ENCODE results near the gene TTI1.

Gene TTI1

GRCh38 chr20:38075161-38075998 lies 42.1 kb upstream of the TTI1 start:
- Histone ChIP-seq H3K9me2 (ENCODE audit: low read depth, low read length) (no peaks in the 10 kb centered on the region), H3K27me3 (ENCODE audit: insufficient read depth, low read length) (no peaks in the 10 kb centered on the region), H4K20me1 (ENCODE audit: insufficient read depth, low read length) (no peaks in the 10 kb centered on the region), H3K36me3 (ENCODE audit: insufficient read depth, low read length) (peaks cover 99% of the 10 kb centered on the region), H3K9me3 (ENCODE audit: low read length) (peaks cover 38% of the 10 kb centered on the region), H2AFZ (ENCODE audit: low read length) (no peak overlapping the region), H3K4me2 (ENCODE audit: low read length) (no peak overlapping the region), H3K27ac (ENCODE audit: low read depth, low read length, poor library complexity, severe bottlenecking) (no peak overlapping the region), H3K79me2 (ENCODE audit: insufficient read depth, low read length) (peaks cover 8% of the 10 kb centered on the region; the same call in 1 of the 2 replicates), H3K4me1 (ENCODE audit: insufficient read depth, low read length, severe bottlenecking) (no peaks in the 10 kb centered on the region), H3K4me3 (ENCODE audit: low read depth, low read length, poor library complexity, severe bottlenecking) (no peak overlapping the region), H3K9ac (ENCODE audit: low read length) (no peak overlapping the region), H3F3A (ENCODE audit: insufficient read depth, low read length) (no peaks in the 10 kb centered on the region)
- TF ChIP-seq CTCF (IDR thresholded peaks at IDR 0.05; ENCODE audit: low read length) (no peak), EZH2 (IDR thresholded peaks at IDR 0.05; ENCODE audit: borderline replicate concordance, low read length) (no peak)

GRCh38 chr20:38073307-38074071 lies 40.2 kb upstream of the TTI1 start:
- no peaks in the 10 kb centered on the region for H3F3A ChIP-seq (ENCODE audit: insufficient read depth, low read length)
- H3K9me3 ChIP-seq (ENCODE audit: low read length), result peaks cover 43% of the 10 kb centered on the region
- H3K36me3 ChIP-seq (ENCODE audit: insufficient read depth, low read length), result peaks cover 99% of the 10 kb centered on the region
- H3K4me2 ChIP-seq (ENCODE audit: low read length), result no peak overlapping the region
- H3K79me2 ChIP-seq (ENCODE audit: insufficient read depth, low read length), result no peaks in the 10 kb centered on the region
- H3K27ac ChIP-seq (ENCODE audit: low read depth, low read length, poor library complexity, severe bottlenecking), result no peak overlapping the region
- H3K9me2 ChIP-seq (ENCODE audit: low read depth, low read length), result no peaks in the 10 kb centered on the region
- H3K27me3 ChIP-seq (ENCODE audit: insufficient read depth, low read length), result no peaks in the 10 kb centered on the region
- H2AFZ ChIP-seq (ENCODE audit: low read length), result no peak overlapping the region
- TF ChIP-seq EZH2 (IDR thresholded peaks at IDR 0.05; ENCODE audit: borderline replicate concordance, low read length) (no peak), CTCF (IDR thresholded peaks at IDR 0.05; ENCODE audit: low read length) (peak; percentile 42; the same call in 1 of the 2 replicates)
- no peaks in the 10 kb centered on the region for H4K20me1 ChIP-seq (ENCODE audit: insufficient read depth, low read length)
- no peaks in the 10 kb centered on the region for H3K4me1 ChIP-seq (ENCODE audit: insufficient read depth, low read length, severe bottlenecking)
- H3K4me3 ChIP-seq (ENCODE audit: low read depth, low read length, poor library complexity, severe bottlenecking), result no peak overlapping the region
- no peak overlapping the region for H3K9ac ChIP-seq (ENCODE audit: low read length)

GRCh38 chr20:38072898-38073297 lies 39.6 kb upstream of the TTI1 start:
- Histone ChIP-seq H3K27ac (ENCODE audit: low read depth, low read length, poor library complexity, severe bottlenecking) (no peak overlapping the region), H3F3A (ENCODE audit: insufficient read depth, low read length) (no peaks in the 10 kb centered on the region), H3K27me3 (ENCODE audit: insufficient read depth, low read length) (no peaks in the 10 kb centered on the region), H3K9me3 (ENCODE audit: low read length) (peaks cover 43% of the 10 kb centered on the region), H4K20me1 (ENCODE audit: insufficient read depth, low read length) (no peaks in the 10 kb centered on the region), H3K4me3 (ENCODE audit: low read depth, low read length, poor library complexity, severe bottlenecking) (no peak overlapping the region), H2AFZ (ENCODE audit: low read length) (no peak overlapping the region), H3K4me2 (ENCODE audit: low read length) (no peak overlapping the region), H3K9ac (ENCODE audit: low read length) (no peak overlapping the region), H3K79me2 (ENCODE audit: insufficient read depth, low read length) (no peaks in the 10 kb centered on the region), H3K4me1 (ENCODE audit: insufficient read depth, low read length, severe bottlenecking) (no peaks in the 10 kb centered on the region), H3K9me2 (ENCODE audit: low read depth, low read length) (no peaks in the 10 kb centered on the region), H3K36me3 (ENCODE audit: insufficient read depth, low read length) (peaks cover 99% of the 10 kb centered on the region)
- no peak for TF ChIP-seq EZH2 (IDR thresholded peaks at IDR 0.05; ENCODE audit: borderline replicate concordance, low read length)
- no peak for TF ChIP-seq CTCF (IDR thresholded peaks at IDR 0.05; ENCODE audit: low read length)
